H9 (cell line): ENCODE data around the gene LRRC27. TPM values are rescaled to one million over a fixed set of nuclear protein-coding genes. Genes with fewer than 3 reads are reported as not detected.

Source experiments
- DNase-seq: peaks from one replicate; pipeline ENCODE4 v3.0.0-alpha.2; 2017
- H2AFZ ChIP-seq: one replicate; pipeline ENCODE4 v1.6.1; 2013; ENCODE audit warnings: mild to moderate bottlenecking, low read length, control low read depth, moderate library complexity
- H2AK5ac ChIP-seq: 2 replicates; pipeline ENCODE4 v1.6.1; 2013; ENCODE audit warnings: low read length, control low read depth, mixed read lengths; ENCODE audit not compliant: insufficient read length
- H2BK120ac ChIP-seq: one replicate; pipeline ENCODE4 v1.6.1; 2013; ENCODE audit warnings: low read depth, mild to moderate bottlenecking, low read length, control low read depth, inconsistent platforms; ENCODE audit not compliant: poor library complexity, severe bottlenecking
- H2BK12ac ChIP-seq: 2 replicates; pipeline ENCODE4 v1.6.1; 2013; ENCODE audit warnings: low read length, control low read depth, mixed read lengths, low read depth; ENCODE audit not compliant: insufficient read length
- H2BK15ac ChIP-seq: 2 replicates; pipeline ENCODE4 v1.6.1; 2013; ENCODE audit warnings: low read depth, low read length, control low read depth
- H2BK20ac ChIP-seq: one replicate; pipeline ENCODE4 v1.6.1; 2013; ENCODE audit warnings: low read depth, mild to moderate bottlenecking, low read length, control low read depth, inconsistent platforms; ENCODE audit not compliant: poor library complexity, severe bottlenecking
- H2BK5ac ChIP-seq: 2 replicates; pipeline ENCODE4 v1.6.1; 2013; ENCODE audit warnings: low read length, control low read depth, mixed read lengths; ENCODE audit not compliant: insufficient read length
- H3K14ac ChIP-seq: 2 replicates; pipeline ENCODE4 v1.6.1; 2013; ENCODE audit warnings: low read length, control low read depth; ENCODE audit not compliant: insufficient read depth
- H3K18ac ChIP-seq: 2 replicates; pipeline ENCODE4 v1.6.1; 2013; ENCODE audit warnings: low read depth, mild to moderate bottlenecking, mixed read lengths, low read length, control low read depth; ENCODE audit not compliant: insufficient read length
- H3K23ac ChIP-seq: 2 replicates; pipeline ENCODE4 v1.6.1; 2013; ENCODE audit warnings: low read length, control low read depth, mixed read lengths, low read depth; ENCODE audit not compliant: insufficient read length
- H3K23me2 ChIP-seq: 2 replicates; pipeline ENCODE4 v1.6.1; 2013; ENCODE audit warnings: low read depth, mild to moderate bottlenecking, mixed read lengths, low read length, control low read depth; ENCODE audit not compliant: insufficient read length, poor library complexity, severe bottlenecking
- H3K27ac ChIP-seq: 2 replicates; pipeline ENCODE4 v1.5.1; 2013; ENCODE audit warnings: low read length, control low read depth, mixed read lengths, low read depth; ENCODE audit not compliant: insufficient read length
- H3K27me3 ChIP-seq: 2 replicates; pipeline ENCODE4 v1.6.1; 2013; ENCODE audit warnings: low read length, control low read depth, inconsistent platforms; ENCODE audit not compliant: insufficient read depth
- H3K4ac ChIP-seq: 2 replicates; pipeline ENCODE4 v1.6.1; 2013; ENCODE audit warnings: low read depth, mild to moderate bottlenecking, control low read depth, inconsistent platforms, low read length, moderate library complexity
- H3K4me1 ChIP-seq: 2 replicates; pipeline ENCODE4 v1.6.1; 2013; ENCODE audit warnings: low read length, control low read depth, inconsistent platforms; ENCODE audit not compliant: insufficient read depth
- H3K4me2 ChIP-seq: 2 replicates; pipeline ENCODE4 v1.6.1; 2013; ENCODE audit warnings: low read length, control low read depth, mixed read lengths; ENCODE audit not compliant: insufficient read length, insufficient read depth
- H3K56ac ChIP-seq: 2 replicates; pipeline ENCODE4 v1.6.1; 2013; ENCODE audit warnings: low read depth, mild to moderate bottlenecking, mixed read lengths, low read length, control low read depth; ENCODE audit not compliant: insufficient read length
- H3K79me1 ChIP-seq: 2 replicates; pipeline ENCODE4 v1.6.1; 2013; ENCODE audit warnings: low read depth, mild to moderate bottlenecking, moderate library complexity, low read length, control low read depth, inconsistent platforms; ENCODE audit not compliant: insufficient read depth, poor library complexity, severe bottlenecking
- H3K79me2 ChIP-seq: 2 replicates; pipeline ENCODE4 v1.6.1; 2013; ENCODE audit warnings: low read length, control low read depth, inconsistent platforms; ENCODE audit not compliant: insufficient read depth
- H3K9ac ChIP-seq: 2 replicates; pipeline ENCODE4 v1.6.1; 2013; ENCODE audit warnings: low read length, control low read depth, mixed read lengths; ENCODE audit not compliant: insufficient read length; ENCODE audit errors: extremely low read depth
- H3K9me3 ChIP-seq: one replicate; pipeline ENCODE4 v1.6.1; 2013; ENCODE audit warnings: low read depth, low read length, inconsistent platforms; ENCODE audit not compliant: control insufficient read depth
- H3T11ph ChIP-seq: one replicate; pipeline ENCODE4 v1.6.1; 2013; ENCODE audit warnings: mild to moderate bottlenecking, low read length, control low read depth, inconsistent platforms
- H4K20me1 ChIP-seq: one replicate; pipeline ENCODE4 v1.6.1; 2013; ENCODE audit not compliant: control insufficient read depth, insufficient read length, insufficient read depth
- H4K5ac ChIP-seq: 2 replicates; pipeline ENCODE4 v1.6.1; 2013; ENCODE audit warnings: low read depth, mild to moderate bottlenecking, mixed read lengths, low read length, control low read depth; ENCODE audit not compliant: insufficient read length
- H4K8ac ChIP-seq: replicated peaks from 2 replicates; pipeline ENCODE4 v1.6.1; 2013; ENCODE audit warnings: low read length, control low read depth, mixed read lengths, low read depth; ENCODE audit not compliant: insufficient read length
- H4K91ac ChIP-seq: 2 replicates; pipeline ENCODE4 v1.6.1; 2013; ENCODE audit warnings: low read depth, mild to moderate bottlenecking, moderate library complexity, mixed read lengths, low read length, control low read depth; ENCODE audit not compliant: insufficient read length
- H3K27ac Mint-ChIP-seq, 3 experiments: 2 replicates in 2 of 3; 3 replicates in 1 of 3; pipeline ENCODE4 v1.8.0; 2020 to 2021; ENCODE audit warnings: mixed read lengths in 3 of 3, mild to moderate bottlenecking in 1 of 3, moderate library complexity in 1 of 3
- H3K27me3 Mint-ChIP-seq: 2 replicates; pipeline ENCODE4 v1.8.0; 2021; ENCODE audit warnings: low read depth, mild to moderate bottlenecking, moderate library complexity, mixed read lengths
- H3K36me3 Mint-ChIP-seq, 3 experiments: 2 replicates in 2 of 3; 3 replicates in 1 of 3; pipeline ENCODE4 v1.8.0; 2020 to 2021; ENCODE audit warnings: low read depth in 3 of 3, mixed read lengths in 3 of 3; ENCODE audit not compliant: insufficient read depth in 1 of 3
- H3K4me1 Mint-ChIP-seq, 2 experiments: 2 replicates each; pipeline ENCODE4 v1.8.0; 2020; ENCODE audit warnings: mixed read lengths in 2 of 2
- H3K4me3 Mint-ChIP-seq, 2 experiments: 2 replicates in 1 of 2; 3 replicates in 1 of 2; pipeline ENCODE4 v1.8.0; 2020 to 2021; ENCODE audit warnings: mild to moderate bottlenecking in 2 of 2, mixed read lengths in 2 of 2, moderate library complexity in 1 of 2
- H3K9me3 Mint-ChIP-seq, 2 experiments: 2 replicates in 1 of 2; 3 replicates in 1 of 2; pipeline ENCODE4 v1.8.0; 2020; ENCODE audit warnings: mild to moderate bottlenecking in 2 of 2, mixed read lengths in 2 of 2, moderate library complexity in 1 of 2
- WGBS: extraction: QIAGEN DNeasy Blood & Tissue Kit; methylation state at CpG from one replicate; pipeline ENCODE4 v1.1.7; 2013; ENCODE audit warnings: missing lambda C conversion rate, low lambda C conversion rate, mixed read lengths; ENCODE audit not compliant: insufficient read length; ENCODE audit errors: extremely low coverage; 5-methylcytosine and 5-hydroxymethylcytosine counted together
- total RNA-seq: library from RNA; stranded (reverse); gene quantifications from 2 replicates; pipeline ENCODE4 v1.2.1, GENCODE V29; 2021
- TF ChIP-seq, protein P1 (sequence below): fragments of 200-600 bp; sonication (generic); conservative IDR thresholded peaks from 3 replicates; pipeline ENCODE4 v1.8.0; 2021; ENCODE audit warnings: antibody characterized with exemption, mild to moderate bottlenecking

Gene LRRC27
- total RNA-seq, 1 experiment from 2014 or later, result 2.7 TPM

DNA sequence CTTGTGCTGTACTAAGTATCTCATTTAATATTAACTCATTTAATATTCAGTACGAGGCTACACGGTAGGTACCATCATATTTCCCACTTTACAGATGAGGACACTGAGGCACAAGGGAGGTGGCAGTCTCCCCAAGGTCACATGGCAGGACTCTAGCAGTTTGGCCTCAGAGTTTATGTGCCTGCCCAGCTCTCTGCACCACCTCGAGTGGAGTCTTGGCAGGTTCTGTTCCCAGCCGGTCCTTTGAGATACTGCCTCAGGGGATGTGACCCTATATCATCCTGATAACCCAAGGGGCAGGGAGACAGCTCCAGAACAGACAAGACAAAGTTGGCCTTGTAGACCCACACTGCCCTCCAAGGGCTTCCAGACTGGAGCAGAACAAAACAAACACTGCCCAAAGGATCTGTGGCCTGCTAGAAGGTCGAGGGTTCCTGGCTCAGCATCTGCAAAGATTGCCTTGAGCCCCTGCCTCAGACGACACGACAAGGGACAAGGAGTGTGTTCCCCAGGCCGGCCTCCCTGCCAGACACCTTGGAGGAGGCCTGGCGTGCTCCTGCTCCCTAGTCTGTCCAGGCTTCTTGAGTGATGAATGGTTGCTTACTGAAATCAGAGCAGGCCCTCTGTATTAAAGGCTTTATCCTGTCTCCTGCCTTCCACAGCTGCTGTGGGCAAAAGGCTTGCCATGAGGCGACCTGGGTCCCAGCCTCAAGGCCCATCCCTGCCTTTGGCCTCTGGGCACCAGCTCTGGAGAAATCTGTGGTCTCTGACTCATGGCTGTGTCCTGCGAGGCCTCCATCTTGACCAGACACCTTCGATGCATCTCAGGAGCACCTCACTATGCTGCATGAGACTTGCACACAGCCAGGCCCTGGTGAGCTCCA, 61.1 kb downstream of the LRRC27 start:
- Histone ChIP-seq H2AFZ (no peak overlapping the region), H3K27ac (no peak overlapping the region), H3K14ac (no peak overlapping the region; the same call in 1 of the 2 replicates), H3K23ac (no peak overlapping the region), H3K56ac (no peak overlapping the region), H4K20me1 (no peaks in the 10 kb centered on the region), H3K79me1 (no peaks in the 10 kb centered on the region), H3K27me3 (no peaks in the 10 kb centered on the region), H3K79me2 (no peaks in the 10 kb centered on the region), H2AK5ac (no peak overlapping the region), H2BK20ac (no peak overlapping the region), H2BK5ac (no peak overlapping the region), H3K23me2 (peaks cover 6% of the 10 kb centered on the region), H2BK12ac (no peak overlapping the region), H2BK120ac (no peak overlapping the region), H4K8ac (no peak overlapping the region), H3K18ac (no peak overlapping the region), H2BK15ac (no peak overlapping the region), H3K4me2 (no peak overlapping the region), H3K9me3 (no peaks in the 10 kb centered on the region), H4K5ac (no peak overlapping the region), H3K4ac (no peak overlapping the region), H4K91ac (no peak overlapping the region), H3K9ac (no peak overlapping the region), H3K4me1 (no peaks in the 10 kb centered on the region; the same call in 1 of the 2 replicates), H3T11ph (no peak overlapping the region)
- TF ChIP-seq, protein P1, sequence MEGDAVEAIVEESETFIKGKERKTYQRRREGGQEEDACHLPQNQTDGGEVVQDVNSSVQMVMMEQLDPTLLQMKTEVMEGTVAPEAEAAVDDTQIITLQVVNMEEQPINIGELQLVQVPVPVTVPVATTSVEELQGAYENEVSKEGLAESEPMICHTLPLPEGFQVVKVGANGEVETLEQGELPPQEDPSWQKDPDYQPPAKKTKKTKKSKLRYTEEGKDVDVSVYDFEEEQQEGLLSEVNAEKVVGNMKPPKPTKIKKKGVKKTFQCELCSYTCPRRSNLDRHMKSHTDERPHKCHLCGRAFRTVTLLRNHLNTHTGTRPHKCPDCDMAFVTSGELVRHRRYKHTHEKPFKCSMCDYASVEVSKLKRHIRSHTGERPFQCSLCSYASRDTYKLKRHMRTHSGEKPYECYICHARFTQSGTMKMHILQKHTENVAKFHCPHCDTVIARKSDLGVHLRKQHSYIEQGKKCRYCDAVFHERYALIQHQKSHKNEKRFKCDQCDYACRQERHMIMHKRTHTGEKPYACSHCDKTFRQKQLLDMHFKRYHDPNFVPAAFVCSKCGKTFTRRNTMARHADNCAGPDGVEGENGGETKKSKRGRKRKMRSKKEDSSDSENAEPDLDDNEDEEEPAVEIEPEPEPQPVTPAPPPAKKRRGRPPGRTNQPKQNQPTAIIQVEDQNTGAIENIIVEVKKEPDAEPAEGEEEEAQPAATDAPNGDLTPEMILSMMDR, result no peak
- H3K4me1 Mint-ChIP-seq, result peaks cover 6 to 13% of the 10 kb centered on the region in 2 experiments
- H3K36me3 Mint-ChIP-seq, result peaks cover 0 to 8% (median 7%) of the 10 kb centered on the region in 3 experiments; a peak in 3 of 7 replicates
- DNase-seq, result no peak
- peaks cover 8 to 9% of the 10 kb centered on the region in 2 experiments for H3K9me3 Mint-ChIP-seq
- H3K27ac Mint-ChIP-seq, result no peak overlapping the region
- H3K4me3 Mint-ChIP-seq, result no peak overlapping the region
- WGBS, result no CpG with 5 or more reads among the region's 12 CpGs
- H3K27me3 Mint-ChIP-seq, result peaks cover 16% of the 10 kb centered on the region
